Effector memory CD4-positive, alpha-beta T cell (primary cell): ENCODE results near the gene ANKK1.

Experiments used
- DNase-seq, 3 donors: peaks; one replicate each; pipeline ENCODE4 v3.0.0-alpha.2; 2020
- H3K27ac ChIP-seq: 2 replicates; pipeline ENCODE4 v1.7.0; 2013; ENCODE audit warnings: mild to moderate bottlenecking, low read length, moderate library complexity; ENCODE audit not compliant: insufficient read depth, poor library complexity, severe bottlenecking
- H3K27me3 ChIP-seq: replicated peaks from 2 replicates; pipeline ENCODE4 v1.7.0; 2013; ENCODE audit warnings: mild to moderate bottlenecking, low read length; ENCODE audit not compliant: insufficient read depth, control insufficient read depth, poor library complexity, severe bottlenecking
- H3K36me3 ChIP-seq: 2 replicates; pipeline ENCODE4 v1.7.0; 2013; ENCODE audit warnings: mild to moderate bottlenecking, low read length, moderate library complexity; ENCODE audit not compliant: control insufficient read depth, insufficient read depth
- H3K4me1 ChIP-seq: 2 replicates; pipeline ENCODE4 v1.7.0; 2013; ENCODE audit warnings: low read length, mild to moderate bottlenecking; ENCODE audit not compliant: control insufficient read depth, insufficient read depth, poor library complexity, severe bottlenecking
- H3K4me3 ChIP-seq: 2 replicates; pipeline ENCODE4 v1.7.0; 2013; ENCODE audit warnings: low read length, low read depth, mild to moderate bottlenecking; ENCODE audit not compliant: insufficient read depth, poor library complexity, severe bottlenecking
- H3K9me3 ChIP-seq: 2 replicates; pipeline ENCODE4 v1.7.0; 2013; ENCODE audit warnings: mild to moderate bottlenecking, low read length, moderate library complexity; ENCODE audit not compliant: control insufficient read depth

Gene ANKK1

GRCh38 chr11:113356203-113356602 is 31.4 kb upstream of the ANKK1 start:
- H3K27me3 ChIP-seq = no peaks in the 10 kb centered on the region
- H3K4me1 ChIP-seq = no peaks in the 10 kb centered on the region
- no peak overlapping the region for H3K27ac ChIP-seq
- no peak overlapping the region for H3K4me3 ChIP-seq
- H3K9me3 ChIP-seq = no peaks in the 10 kb centered on the region
- no peak for DNase-seq
- H3K36me3 ChIP-seq = peaks cover 73% of the 10 kb centered on the region

DNA sequence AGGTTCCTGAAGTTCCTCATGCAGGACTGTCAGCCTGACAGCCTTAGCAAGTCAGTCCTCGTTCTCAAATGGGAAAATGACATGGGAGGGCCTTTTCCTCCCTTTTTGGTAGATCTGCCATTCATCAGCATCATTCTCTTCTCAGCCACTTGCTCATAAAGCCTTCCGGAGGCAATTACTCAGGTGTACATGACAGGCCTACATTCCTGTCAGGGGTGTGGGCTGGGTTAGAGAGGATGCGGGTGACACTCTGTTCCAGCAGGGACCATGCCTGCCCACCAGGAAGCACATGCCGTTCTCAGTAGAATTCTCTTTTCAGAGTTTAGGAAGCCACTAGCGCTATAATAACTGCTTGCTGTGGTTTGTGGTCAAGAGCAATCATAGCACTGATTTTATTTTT is 24.2 kb upstream of the ANKK1 start:
- H3K4me1 ChIP-seq = no peaks in the 10 kb centered on the region
- DNase-seq = no peak
- H3K9me3 ChIP-seq = no peaks in the 10 kb centered on the region
- no peak overlapping the region for H3K27ac ChIP-seq
- H3K36me3 ChIP-seq = peaks cover 65% of the 10 kb centered on the region
- no peak overlapping the region for H3K4me3 ChIP-seq
- no peaks in the 10 kb centered on the region for H3K27me3 ChIP-seq

DNA sequence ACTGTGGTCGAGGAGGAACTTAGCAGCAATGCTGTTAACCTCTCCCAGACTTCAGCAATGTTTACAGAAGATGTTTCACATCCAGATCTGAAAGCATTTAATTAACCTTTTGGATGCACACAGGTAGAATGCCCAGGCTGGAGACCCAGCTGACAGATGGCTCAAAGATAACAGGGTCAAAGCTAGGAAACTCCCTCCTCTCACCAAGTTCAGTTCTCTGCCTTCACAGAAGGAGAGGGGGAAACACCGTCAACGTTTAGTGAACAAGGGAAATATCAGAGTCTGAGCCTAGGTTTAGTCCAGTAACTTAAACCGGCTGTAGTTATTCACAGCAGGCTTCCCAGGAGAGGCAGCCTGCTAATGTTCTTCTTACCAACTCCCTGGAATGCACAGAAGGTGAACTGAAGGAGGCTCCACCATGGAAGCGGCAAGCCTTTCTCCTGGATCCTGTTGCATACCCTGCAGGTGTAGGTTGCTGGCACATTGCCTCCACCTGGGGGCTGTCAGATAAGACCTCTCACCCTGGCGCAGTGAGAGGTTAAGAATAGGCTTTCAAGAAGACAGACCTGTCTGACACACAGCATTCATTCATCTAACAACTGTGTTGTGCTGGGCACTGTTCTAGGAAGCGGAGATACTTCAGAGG is 23.5 kb upstream of the ANKK1 start:
- Histone ChIP-seq H3K27me3 (no peaks in the 10 kb centered on the region), H3K27ac (no peak overlapping the region), H3K4me1 (no peaks in the 10 kb centered on the region), H3K4me3 (no peak overlapping the region), H3K9me3 (no peaks in the 10 kb centered on the region), H3K36me3 (peaks cover 65% of the 10 kb centered on the region)
- no peak for DNase-seq

GRCh38 chr11:113365895-113366294 is 21.7 kb upstream of the ANKK1 start:
- no peak overlapping the region for H3K4me3 ChIP-seq
- DNase-seq = no peak
- peaks cover 53% of the 10 kb centered on the region for H3K36me3 ChIP-seq
- H3K4me1 ChIP-seq = no peaks in the 10 kb centered on the region
- H3K9me3 ChIP-seq = no peaks in the 10 kb centered on the region
- no peak overlapping the region for H3K27ac ChIP-seq
- no peaks in the 10 kb centered on the region for H3K27me3 ChIP-seq

GRCh38 chr11:113369411-113369810 is 18.2 kb upstream of the ANKK1 start:
- no peak for DNase-seq
- Histone ChIP-seq H3K4me3 (no peak overlapping the region), H3K9me3 (no peaks in the 10 kb centered on the region), H3K36me3 (peaks cover 30% of the 10 kb centered on the region), H3K27ac (no peak overlapping the region), H3K4me1 (no peaks in the 10 kb centered on the region), H3K27me3 (no peaks in the 10 kb centered on the region)

- H3K4me1 ChIP-seq = no peaks in the 10 kb centered on the region
- H3K27ac ChIP-seq = no peak overlapping the region
- no peak for DNase-seq
- H3K36me3 ChIP-seq = peaks cover 30% of the 10 kb centered on the region
- no peaks in the 10 kb centered on the region for H3K9me3 ChIP-seq
- H3K4me3 ChIP-seq = no peak overlapping the region
- H3K27me3 ChIP-seq = no peaks in the 10 kb centered on the region
Measured at GRCh38 chr11:113370634-113371033, 16.9 kb upstream of the ANKK1 start.

DNA sequence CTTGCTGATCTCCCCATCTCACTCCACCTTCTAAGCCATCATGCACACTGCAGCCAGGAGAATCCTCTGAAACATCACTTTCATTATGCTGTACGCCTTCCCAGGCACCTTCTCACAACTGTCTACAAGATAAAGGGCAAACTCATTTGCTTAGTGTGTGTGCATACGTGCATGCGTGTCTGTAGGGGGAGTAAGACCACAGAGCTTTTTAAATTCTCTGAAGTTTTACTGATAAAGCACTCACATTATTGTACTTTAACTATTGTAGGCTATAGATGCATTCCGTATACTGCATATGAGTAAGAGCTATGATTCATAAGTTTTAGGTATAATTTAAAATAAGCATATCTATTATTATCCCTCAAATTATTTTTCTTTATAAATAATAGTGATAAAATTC is 15.3 kb upstream of the ANKK1 start:
- no peaks in the 10 kb centered on the region for H3K4me1 ChIP-seq

GRCh38 chr11:113373306-113373705 is 14.3 kb upstream of the ANKK1 start:
- H3K27me3 ChIP-seq = no peaks in the 10 kb centered on the region
- H3K36me3 ChIP-seq = peaks cover 12% of the 10 kb centered on the region
- DNase-seq = no peak
- no peak overlapping the region for H3K27ac ChIP-seq
- no peaks in the 10 kb centered on the region for H3K4me1 ChIP-seq
- no peaks in the 10 kb centered on the region for H3K9me3 ChIP-seq
- no peak overlapping the region for H3K4me3 ChIP-seq

More for the DNA sequence above, 15.3 kb upstream of the ANKK1 start:
- Histone ChIP-seq H3K27ac (no peak overlapping the region), H3K27me3 (no peaks in the 10 kb centered on the region), H3K9me3 (no peaks in the 10 kb centered on the region), H3K36me3 (peaks cover 16% of the 10 kb centered on the region), H3K4me3 (no peak overlapping the region)
- DNase-seq = no peak

DNA sequence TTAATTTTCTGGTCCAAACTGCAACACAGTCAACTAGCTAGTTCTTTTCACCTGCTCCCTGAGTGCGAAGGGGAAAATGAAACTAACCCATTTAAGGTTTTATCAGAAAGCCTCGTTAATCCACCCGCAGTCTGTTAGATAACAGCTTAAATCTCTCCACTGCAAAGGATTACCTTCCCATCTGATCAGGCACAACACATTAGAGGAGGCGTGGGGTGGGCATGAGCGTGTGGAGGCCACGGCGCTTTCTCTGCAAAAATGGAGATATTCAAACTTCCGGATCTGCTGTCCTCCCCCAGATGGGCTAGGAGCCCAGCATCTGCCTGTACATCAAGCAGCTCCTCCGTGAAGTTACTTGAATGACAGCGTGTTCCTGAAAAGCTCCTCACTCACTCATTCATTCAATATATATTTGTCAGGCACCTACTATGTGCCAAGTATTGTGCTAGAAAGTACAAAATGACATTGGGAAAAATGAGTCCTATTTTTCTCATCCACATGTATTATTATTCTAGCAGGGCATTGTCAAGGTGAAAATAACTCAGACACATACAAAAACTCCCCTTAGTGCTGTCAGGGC is 13.5 kb upstream of the ANKK1 start:
- DNase-seq = no peak

DNA sequence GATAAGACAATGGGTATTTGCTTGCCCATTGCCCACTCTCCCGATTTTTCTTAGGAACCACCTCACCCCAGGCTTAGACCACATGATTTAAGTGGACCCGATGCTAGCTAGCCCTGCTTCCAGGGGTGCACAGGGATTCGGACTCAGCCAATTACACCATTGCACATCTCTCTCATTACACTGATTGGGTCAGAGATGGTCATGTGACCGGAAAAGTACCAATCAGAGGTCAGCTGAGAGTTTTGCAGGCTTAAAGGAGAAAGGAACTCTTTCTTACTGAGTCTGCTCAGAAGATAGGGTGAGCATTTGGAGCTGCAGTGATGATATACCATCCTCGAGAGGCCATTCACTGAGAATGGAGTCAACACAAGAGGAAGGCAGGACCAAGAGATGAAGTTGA is 12.2 kb upstream of the ANKK1 start:
- Histone ChIP-seq H3K27ac (no peak overlapping the region), H3K4me1 (no peaks in the 10 kb centered on the region), H3K36me3 (no peaks in the 10 kb centered on the region), H3K27me3 (no peaks in the 10 kb centered on the region), H3K4me3 (no peak overlapping the region), H3K9me3 (no peaks in the 10 kb centered on the region)
- no peak for DNase-seq

More for the DNA sequence above, 13.5 kb upstream of the ANKK1 start:
- no peak overlapping the region for H3K4me3 ChIP-seq
- H3K27me3 ChIP-seq = no peaks in the 10 kb centered on the region
- H3K4me1 ChIP-seq = no peaks in the 10 kb centered on the region
- H3K9me3 ChIP-seq = no peaks in the 10 kb centered on the region
- no peak overlapping the region for H3K27ac ChIP-seq
- peaks cover 5% of the 10 kb centered on the region for H3K36me3 ChIP-seq
